ENCODE measurements around the gene STAG2.
A peak's percentile ranks its signal among the peaks of the same experiment; 100 is the strongest.

Gene STAG2

GRCh38 chrX:123990602-123991001 is 29.1 kb downstream of the STAG2 start:
- TF ChIP-seq GATA1 (IDR thresholded peaks at IDR 0.05; ENCODE audit: low read depth, low read length) (no peak), POLR2A (IDR thresholded peaks at IDR 0.05; ENCODE audit: low read length) (no peak)
- no peak for DNase-seq

- TF ChIP-seq POLR2A (IDR thresholded peaks at IDR 0.05; ENCODE audit: low read length) (no peak), GATA1 (IDR thresholded peaks at IDR 0.05; ENCODE audit: low read depth, low read length) (no peak)
These were observed 31.8 kb downstream of the STAG2 start for GRCh38 chrX:123993326-123993725.

GRCh38 chrX:123993904-123994635 is 32.6 kb downstream of the STAG2 start:
- TF ChIP-seq GATA1 (IDR thresholded peaks at IDR 0.05; ENCODE audit: low read depth, low read length) (no peak), POLR2A (IDR thresholded peaks at IDR 0.05; ENCODE audit: low read length) (no peak)
- no peak for DNase-seq

More at GRCh38 chrX:123993326-123993725, 31.8 kb downstream of the STAG2 start:
- DNase-seq: no peak

GRCh38 chrX:123994730-123995129 is 33.2 kb downstream of the STAG2 start:
- no peak for TF ChIP-seq GATA1 (IDR thresholded peaks at IDR 0.05; ENCODE audit: low read depth, low read length)
- no peak for TF ChIP-seq POLR2A (IDR thresholded peaks at IDR 0.05; ENCODE audit: low read length)
- no peak for DNase-seq

- no peak for DNase-seq
- no peak for TF ChIP-seq GATA1 (IDR thresholded peaks at IDR 0.05; ENCODE audit: low read depth, low read length)
- TF ChIP-seq POLR2A (IDR thresholded peaks at IDR 0.05; ENCODE audit: low read length): no peak
These were observed 40.1 kb downstream of the STAG2 start for GRCh38 chrX:124001581-124001980.

- TF ChIP-seq GATA1 (IDR thresholded peaks at IDR 0.05; ENCODE audit: low read depth, low read length) (no peak), POLR2A (IDR thresholded peaks at IDR 0.05; ENCODE audit: low read length) (no peak)
- no peak for DNase-seq
These were observed 43.7 kb downstream of the STAG2 start for GRCh38 chrX:124005228-124005627.

- no peak for TF ChIP-seq GATA1 (IDR thresholded peaks at IDR 0.05; ENCODE audit: low read depth, low read length)
- TF ChIP-seq POLR2A (IDR thresholded peaks at IDR 0.05; ENCODE audit: low read length): no peak
- no peak for DNase-seq
These were observed 48.7 kb downstream of the STAG2 start for GRCh38 chrX:124010157-124010556.

GRCh38 chrX:124010566-124010965 is 49.1 kb downstream of the STAG2 start:
- DNase-seq: no peak
- no peak for TF ChIP-seq POLR2A (IDR thresholded peaks at IDR 0.05; ENCODE audit: low read length)
- TF ChIP-seq GATA1 (IDR thresholded peaks at IDR 0.05; ENCODE audit: low read depth, low read length): no peak

- no peak for TF ChIP-seq POLR2A (IDR thresholded peaks at IDR 0.05; ENCODE audit: low read length)
- TF ChIP-seq GATA1 (IDR thresholded peaks at IDR 0.05; ENCODE audit: low read depth, low read length): no peak
These were observed 54.2 kb downstream of the STAG2 start for GRCh38 chrX:124015721-124016120.

GRCh38 chrX:124016825-124017224 is 55.3 kb downstream of the STAG2 start:
- no peak for DNase-seq
- TF ChIP-seq GATA1 (IDR thresholded peaks at IDR 0.05; ENCODE audit: low read depth, low read length) (no peak), POLR2A (IDR thresholded peaks at IDR 0.05; ENCODE audit: low read length) (no peak)

More at GRCh38 chrX:124015721-124016120, 54.2 kb downstream of the STAG2 start:
- DNase-seq: no peak

- TF ChIP-seq POLR2A (IDR thresholded peaks at IDR 0.05; ENCODE audit: low read length) (no peak), GATA1 (IDR thresholded peaks at IDR 0.05; ENCODE audit: low read depth, low read length) (no peak)
- peak; percentile 2 to 6 for DNase-seq
These were observed 56.5 kb downstream of the STAG2 start for GRCh38 chrX:124018023-124018422.

- peak; percentile 3 to 45 for DNase-seq
- TF ChIP-seq POLR2A (IDR thresholded peaks at IDR 0.05; ENCODE audit: low read length) (no peak), GATA1 (IDR thresholded peaks at IDR 0.05; ENCODE audit: low read depth, low read length) (no peak)
These were observed 62.3 kb downstream of the STAG2 start for GRCh38 chrX:124023838-124024238.

GRCh38 chrX:124026529-124026928 is 65.0 kb downstream of the STAG2 start:
- TF ChIP-seq POLR2A (IDR thresholded peaks at IDR 0.05; ENCODE audit: low read length) (no peak), GATA1 (IDR thresholded peaks at IDR 0.05; ENCODE audit: low read depth, low read length) (no peak)
- no peak for DNase-seq

- TF ChIP-seq GATA1 (IDR thresholded peaks at IDR 0.05; ENCODE audit: low read depth, low read length): no peak
- no peak for TF ChIP-seq POLR2A (IDR thresholded peaks at IDR 0.05; ENCODE audit: low read length)
- no peak for DNase-seq
These were observed 66.7 kb downstream of the STAG2 start for GRCh38 chrX:124028182-124028581.

GRCh38 chrX:124030520-124030919 is 69.0 kb downstream of the STAG2 start:
- TF ChIP-seq POLR2A (IDR thresholded peaks at IDR 0.05; ENCODE audit: low read length) (no peak), GATA1 (IDR thresholded peaks at IDR 0.05; ENCODE audit: low read depth, low read length) (no peak)
- DNase-seq: no peak

Data from erythroblast (primary cell).